Activated naive CD4-positive, alpha-beta T cell treated with anti-CD3 and anti-CD28 coated beads for 36 hours (primary cell): Measurements from ENCODE around the gene RAI2. TPM values are rescaled to one million over a fixed set of nuclear protein-coding genes. Genes with fewer than 3 reads are reported as not detected.
A peak's percentile ranks its signal among the peaks of the same experiment; 100 is the strongest.

Source experiments
- CTCF ChIA-PET: fragments of 350-600 bp; sonication (Branson Sonifier 250); formaldehyde crosslinking; loops from one replicate; lab custom pipeline; 2021; ENCODE audit warnings: antibody characterized with exemption; lab: Charles Lee
- DNase-seq: peaks from one replicate; pipeline ENCODE4 v3.0.0-alpha.2; 2020
- H3K27ac Mint-ChIP-seq: one replicate; pipeline ENCODE4 v1.8.0; 2021; ENCODE audit warnings: mild to moderate bottlenecking, mixed read lengths
- H3K27me3 Mint-ChIP-seq: one replicate; pipeline ENCODE4 v1.8.0; 2021; ENCODE audit warnings: low read depth, mixed read lengths
- H3K36me3 Mint-ChIP-seq: one replicate; pipeline ENCODE4 v1.8.0; 2021; ENCODE audit warnings: low read depth, mixed read lengths
- H3K4me1 Mint-ChIP-seq: one replicate; pipeline ENCODE4 v1.8.0; 2021; ENCODE audit warnings: low read depth, mixed read lengths
- H3K4me3 Mint-ChIP-seq: one replicate; pipeline ENCODE4 v1.8.0; 2021; ENCODE audit warnings: mild to moderate bottlenecking, moderate library complexity, mixed read lengths
- H3K9me3 Mint-ChIP-seq: one replicate; pipeline ENCODE4 v1.8.0; 2021; ENCODE audit warnings: mixed read lengths
- intact Hi-C: fragments of 100-400 bp; cut with micrococcal nuclease; formaldehyde crosslinking; loops from one replicate; pipeline ENCODE4 v1.15.1; 2023
- total RNA-seq, 2 experiments: library from RNA; stranded (reverse); gene quantifications; one replicate each; pipeline ENCODE4 v1.2.3, GENCODE V29; 2021

RAI2 gene
- under 1 TPM; 0.50 to 0.59 TPM for total RNA-seq

- Mint-ChIP-seq H3K4me3 (peak within 1 kb of the TSS; percentile 76), H3K4me1 (peaks cover 8% of the 10 kb centered on the region), H3K27ac (no peak within 1 kb of the TSS), H3K36me3 (no peaks in the 10 kb centered on the region), H3K27me3 (peaks cover 22% of the 10 kb centered on the region), H3K9me3 (no peaks in the 10 kb centered on the region)
- DNase-seq: peak; percentile 28
- intact Hi-C loops: loop anchor here (2.0 to 10.0 kb wide), 2 partner anchors 76 to 122 kb away; no protein-coding TSS in a partner anchor
- CTCF ChIA-PET: no interaction called here
Observed at GRCh38 chrX:17860811-17861488, at the start of gene RAI2. TSS of gene RAI2 (minus strand) at chrX:17861298. CDS start at chrX:17802010, 59,288 bp downstream.

GRCh38 chrX:17888421-17888820 is 27.3 kb upstream of the RAI2 start:
- Mint-ChIP-seq H3K36me3 (no peaks in the 10 kb centered on the region), H3K27ac (no peak overlapping the region), H3K27me3 (no peaks in the 10 kb centered on the region), H3K4me3 (no peak overlapping the region), H3K9me3 (no peaks in the 10 kb centered on the region), H3K4me1 (peaks cover 6% of the 10 kb centered on the region)
- intact Hi-C loops: no loop called here
- CTCF ChIA-PET: no interaction called here
- DNase-seq: no peak

GRCh38 chrX:17882680-17883079 is 21.6 kb upstream of the RAI2 start:
- CTCF ChIA-PET: no interaction called here
- peaks cover 2% of the 10 kb centered on the region for H3K27me3 Mint-ChIP-seq
- intact Hi-C loops: no loop called here

GRCh38 chrX:17878028-17878670 is 17.1 kb upstream of the RAI2 start:
- Mint-ChIP-seq H3K9me3 (peaks cover 3% of the 10 kb centered on the region), H3K27ac (no peak overlapping the region), H3K36me3 (no peaks in the 10 kb centered on the region), H3K27me3 (peaks cover 6% of the 10 kb centered on the region), H3K4me3 (no peak overlapping the region), H3K4me1 (no peaks in the 10 kb centered on the region)
- CTCF ChIA-PET: no interaction called here
- intact Hi-C loops: no loop called here
- no peak for DNase-seq

More at GRCh38 chrX:17882680-17883079, 21.6 kb upstream of the RAI2 start:
- no peak overlapping the region for H3K27ac Mint-ChIP-seq
- H3K36me3 Mint-ChIP-seq: no peaks in the 10 kb centered on the region
- H3K4me3 Mint-ChIP-seq: no peak overlapping the region
- DNase-seq: no peak
- no peaks in the 10 kb centered on the region for H3K4me1 Mint-ChIP-seq
- no peaks in the 10 kb centered on the region for H3K9me3 Mint-ChIP-seq

- CTCF ChIA-PET: no interaction called here
- Mint-ChIP-seq H3K4me1 (no peaks in the 10 kb centered on the region), H3K36me3 (no peaks in the 10 kb centered on the region), H3K9me3 (peaks cover 3% of the 10 kb centered on the region), H3K27me3 (peaks cover 4% of the 10 kb centered on the region), H3K4me3 (no peak overlapping the region), H3K27ac (no peak overlapping the region)
- intact Hi-C loops: no loop called here
- no peak for DNase-seq
Observed at GRCh38 chrX:17876135-17876534, 15.0 kb upstream of the RAI2 start.

- intact Hi-C loops: loop anchor here (10.0 kb wide), 1 partner anchor 85 kb away; no protein-coding TSS in a partner anchor
- DNase-seq: no peak
- Mint-ChIP-seq H3K27ac (no peak overlapping the region), H3K4me1 (no peaks in the 10 kb centered on the region), H3K4me3 (no peak overlapping the region), H3K36me3 (no peaks in the 10 kb centered on the region), H3K9me3 (peaks cover 3% of the 10 kb centered on the region), H3K27me3 (peaks cover 1% of the 10 kb centered on the region)
- CTCF ChIA-PET: no interaction called here
Observed at GRCh38 chrX:17869580-17869979, 8.5 kb upstream of the RAI2 start.

- DNase-seq: no peak
- intact Hi-C loops: loop anchor here (2.0 to 10.0 kb wide), 2 partner anchors 77 to 123 kb away; no protein-coding TSS in a partner anchor
- Mint-ChIP-seq H3K27ac (no peak overlapping the region), H3K9me3 (no peaks in the 10 kb centered on the region), H3K36me3 (no peaks in the 10 kb centered on the region), H3K27me3 (peaks cover 22% of the 10 kb centered on the region), H3K4me3 (peak overlapping the region; percentile 69), H3K4me1 (peaks cover 8% of the 10 kb centered on the region)
- CTCF ChIA-PET: no interaction called here
Observed at GRCh38 chrX:17861489-17862011, 452 bp upstream of the RAI2 start.

- peaks cover 22% of the 10 kb centered on the region for H3K27me3 Mint-ChIP-seq
Observed at GRCh38 chrX:17860179-17860780, 818 bp downstream of the RAI2 start.

GRCh38 chrX:17859609-17860178 is 1.4 kb downstream of the RAI2 start:
- no peaks in the 10 kb centered on the region for H3K9me3 Mint-ChIP-seq
- CTCF ChIA-PET: no interaction called here
- H3K4me1 Mint-ChIP-seq: peaks cover 8% of the 10 kb centered on the region
- no peaks in the 10 kb centered on the region for H3K36me3 Mint-ChIP-seq
- H3K27ac Mint-ChIP-seq: no peak overlapping the region
- peak; percentile 38 for DNase-seq
- intact Hi-C loops: loop anchor here (2.0 to 10.0 kb wide), 2 partner anchors 75 to 121 kb away; no protein-coding TSS in a partner anchor
- H3K4me3 Mint-ChIP-seq: peak overlapping the region; percentile 76
- peaks cover 22% of the 10 kb centered on the region for H3K27me3 Mint-ChIP-seq

More at GRCh38 chrX:17860179-17860780, 818 bp downstream of the RAI2 start:
- peak; percentile 11 for DNase-seq
- intact Hi-C loops: loop anchor here (2.0 to 10.0 kb wide), 2 partner anchors 75 to 121 kb away; no protein-coding TSS in a partner anchor
- Mint-ChIP-seq H3K4me3 (peak overlapping the region; percentile 76), H3K9me3 (no peaks in the 10 kb centered on the region), H3K27ac (no peak overlapping the region), H3K4me1 (peaks cover 8% of the 10 kb centered on the region), H3K36me3 (no peaks in the 10 kb centered on the region)
- CTCF ChIA-PET: no interaction called here

GRCh38 chrX:17854531-17854930 is 6.6 kb downstream of the RAI2 start:
- CTCF ChIA-PET: no interaction called here
- Mint-ChIP-seq H3K27ac (no peak overlapping the region), H3K4me3 (no peak overlapping the region), H3K4me1 (peaks cover 4% of the 10 kb centered on the region), H3K27me3 (peaks cover 6% of the 10 kb centered on the region), H3K9me3 (no peaks in the 10 kb centered on the region), H3K36me3 (no peaks in the 10 kb centered on the region)
- intact Hi-C loops: no loop called here
- no peak for DNase-seq

GRCh38 chrX:17854069-17854468 is 7.0 kb downstream of the RAI2 start:
- Mint-ChIP-seq H3K4me1 (no peaks in the 10 kb centered on the region), H3K27me3 (peaks cover 3% of the 10 kb centered on the region), H3K36me3 (no peaks in the 10 kb centered on the region), H3K27ac (no peak overlapping the region), H3K4me3 (no peak overlapping the region), H3K9me3 (no peaks in the 10 kb centered on the region)
- no peak for DNase-seq
- CTCF ChIA-PET: no interaction called here
- intact Hi-C loops: no loop called here

GRCh38 chrX:17851874-17852273 is 9.2 kb downstream of the RAI2 start:
- H3K36me3 Mint-ChIP-seq: no peaks in the 10 kb centered on the region
- no peak overlapping the region for H3K27ac Mint-ChIP-seq

More at GRCh38 chrX:17851874-17852273, 9.2 kb downstream of the RAI2 start:
- H3K4me1 Mint-ChIP-seq: peaks cover 14% of the 10 kb centered on the region
- intact Hi-C loops: no loop called here
- no peak overlapping the region for H3K4me3 Mint-ChIP-seq
- no peak for DNase-seq
- CTCF ChIA-PET: no interaction called here
- no peaks in the 10 kb centered on the region for H3K9me3 Mint-ChIP-seq
- H3K27me3 Mint-ChIP-seq: no peaks in the 10 kb centered on the region
